Measurements from ENCODE around the gene PTPRK.
A peak's percentile ranks its signal among the peaks of the same experiment; 100 is the strongest.

PTPRK gene

DNA sequence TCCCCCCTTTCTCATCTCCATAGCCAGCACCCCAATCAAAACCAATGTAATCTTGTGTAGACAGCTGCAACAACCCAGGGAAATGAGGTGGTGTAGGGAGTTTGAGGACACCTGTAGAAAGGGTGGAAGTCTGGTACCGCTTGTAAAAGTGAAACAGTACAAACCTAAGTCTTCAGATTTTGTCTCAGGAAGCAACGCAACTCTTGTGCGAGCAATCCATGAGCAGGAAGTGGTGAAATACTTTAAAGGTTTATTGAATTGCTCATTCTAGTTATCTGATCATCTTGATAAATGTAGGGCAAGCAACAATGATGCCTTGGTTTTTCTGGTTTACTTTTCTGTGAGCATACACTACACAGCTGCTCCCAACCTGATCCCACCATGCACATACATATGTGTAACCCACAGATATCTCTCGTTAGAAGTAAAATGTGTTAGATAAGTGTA lies 548.4 kb downstream of the PTPRK start:
- Mint-ChIP-seq H3K27me3 (no peaks in the 10 kb centered on the region), H3K4me3 (peak overlapping the region; percentile 89), H3K9me3 (ENCODE audit: low read depth) (peaks cover 3% of the 10 kb centered on the region), H3K27ac (peak overlapping the region; percentile 98), H3K36me3 (peaks cover 20% of the 10 kb centered on the region), H3K4me1 (ENCODE audit: low read depth) (peaks cover 90% of the 10 kb centered on the region)

- H3K27me3 Mint-ChIP-seq, result no peaks in the 10 kb centered on the region
- H3K4me1 Mint-ChIP-seq (ENCODE audit: low read depth), result peaks cover 89% of the 10 kb centered on the region
- peaks cover 3% of the 10 kb centered on the region for H3K9me3 Mint-ChIP-seq (ENCODE audit: low read depth)
- H3K27ac Mint-ChIP-seq, result peak overlapping the region; percentile 98
- H3K36me3 Mint-ChIP-seq, result peaks cover 21% of the 10 kb centered on the region
- peak overlapping the region; percentile 89 for H3K4me3 Mint-ChIP-seq
Observed at GRCh38 chr6:127971386-127971785, 549.0 kb downstream of the PTPRK start.

DNA sequence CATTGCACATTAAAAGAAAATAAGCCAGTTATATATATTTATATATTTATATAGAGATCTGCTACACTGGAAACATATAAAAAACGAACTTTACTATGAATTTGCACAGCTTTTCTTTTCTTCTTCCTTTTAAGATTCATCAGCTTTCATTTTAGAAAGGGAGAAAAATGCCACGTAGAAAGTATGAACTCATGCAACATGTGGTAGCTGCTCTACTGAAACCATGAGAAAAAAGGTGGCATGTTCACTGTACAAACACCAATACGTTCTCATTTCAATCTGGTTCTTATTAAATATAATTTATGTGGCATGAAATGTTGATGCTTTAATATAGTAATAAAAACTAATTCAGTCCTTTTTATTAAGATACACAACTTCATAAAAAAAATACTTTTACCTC lies 550.7 kb downstream of the PTPRK start:
- Mint-ChIP-seq H3K27ac (peak overlapping the region; percentile 95), H3K4me1 (ENCODE audit: low read depth) (peaks cover 74% of the 10 kb centered on the region), H3K4me3 (peak overlapping the region; percentile 75), H3K9me3 (ENCODE audit: low read depth) (peaks cover 7% of the 10 kb centered on the region), H3K36me3 (peaks cover 15% of the 10 kb centered on the region), H3K27me3 (no peaks in the 10 kb centered on the region)

GRCh38 chr6:127968394-127968793 lies 552.0 kb downstream of the PTPRK start:
- Mint-ChIP-seq H3K36me3 (peaks cover 12% of the 10 kb centered on the region), H3K4me3 (peak overlapping the region; percentile 5), H3K27me3 (no peaks in the 10 kb centered on the region), H3K9me3 (ENCODE audit: low read depth) (peaks cover 7% of the 10 kb centered on the region), H3K27ac (peak overlapping the region; percentile 85), H3K4me1 (ENCODE audit: low read depth) (peaks cover 62% of the 10 kb centered on the region)

DNA sequence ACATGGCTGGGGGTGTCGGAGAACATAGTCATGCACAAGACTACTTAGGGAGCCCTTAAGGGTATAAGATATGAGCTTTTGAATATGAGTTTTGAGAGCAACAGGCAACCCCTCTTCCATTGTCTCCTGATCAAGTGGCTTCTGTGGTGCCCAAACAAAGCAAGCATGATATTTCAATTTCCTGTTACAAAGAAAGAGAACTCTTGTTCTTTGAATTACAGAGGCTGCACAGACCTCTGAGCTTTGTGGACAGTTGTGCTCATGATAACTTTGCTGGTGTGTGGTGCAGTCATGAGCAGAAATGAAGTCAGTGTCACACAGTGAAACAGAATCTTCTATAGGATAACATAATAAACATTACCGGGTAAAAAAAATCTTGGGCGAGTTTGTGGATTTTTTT lies 552.7 kb downstream of the PTPRK start:
- peaks cover 4% of the 10 kb centered on the region for H3K9me3 Mint-ChIP-seq (ENCODE audit: low read depth)
- H3K4me3 Mint-ChIP-seq, result peak overlapping the region; percentile 53
- peak overlapping the region; percentile 85 for H3K27ac Mint-ChIP-seq
- peaks cover 61% of the 10 kb centered on the region for H3K4me1 Mint-ChIP-seq (ENCODE audit: low read depth)
- H3K36me3 Mint-ChIP-seq, result peaks cover 13% of the 10 kb centered on the region
- no peaks in the 10 kb centered on the region for H3K27me3 Mint-ChIP-seq

DNA sequence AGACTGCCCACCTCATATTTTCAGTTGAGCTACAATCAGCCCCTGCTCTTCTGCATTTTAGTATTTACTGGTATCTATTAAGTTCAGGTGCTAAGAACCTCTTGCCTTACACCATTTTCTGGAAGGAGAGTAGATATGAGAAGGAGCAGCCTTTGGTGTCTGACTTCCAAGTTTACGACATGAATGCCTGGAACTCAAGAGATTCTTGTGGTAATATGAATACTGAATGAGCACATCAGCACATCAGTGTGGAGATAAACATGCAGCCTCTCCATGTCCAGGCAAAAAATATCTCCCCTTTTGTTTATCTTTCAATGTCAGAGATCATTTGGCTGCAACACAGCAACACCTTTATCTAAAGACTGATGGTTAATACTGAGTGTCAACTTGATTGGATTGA lies 553.8 kb downstream of the PTPRK start:
- H3K4me1 Mint-ChIP-seq (ENCODE audit: low read depth), result peaks cover 55% of the 10 kb centered on the region
- H3K36me3 Mint-ChIP-seq, result peaks cover 18% of the 10 kb centered on the region
- H3K27ac Mint-ChIP-seq, result no peak overlapping the region
- no peak overlapping the region for H3K4me3 Mint-ChIP-seq
- no peaks in the 10 kb centered on the region for H3K27me3 Mint-ChIP-seq
- H3K9me3 Mint-ChIP-seq (ENCODE audit: low read depth), result peaks cover 6% of the 10 kb centered on the region

GRCh38 chr6:127963495-127963894 lies 556.9 kb downstream of the PTPRK start:
- no peak overlapping the region for H3K27ac Mint-ChIP-seq
- no peak overlapping the region for H3K4me3 Mint-ChIP-seq
- peaks cover 19% of the 10 kb centered on the region for H3K36me3 Mint-ChIP-seq
- H3K27me3 Mint-ChIP-seq, result no peaks in the 10 kb centered on the region
- peaks cover 31% of the 10 kb centered on the region for H3K4me1 Mint-ChIP-seq (ENCODE audit: low read depth)
- H3K9me3 Mint-ChIP-seq (ENCODE audit: low read depth), result peaks cover 6% of the 10 kb centered on the region

GRCh38 chr6:127959869-127960268 lies 560.5 kb downstream of the PTPRK start:
- H3K27me3 Mint-ChIP-seq, result no peaks in the 10 kb centered on the region
- H3K9me3 Mint-ChIP-seq (ENCODE audit: low read depth), result peaks cover 3% of the 10 kb centered on the region
- H3K4me1 Mint-ChIP-seq (ENCODE audit: low read depth), result peaks cover 28% of the 10 kb centered on the region
- no peak overlapping the region for H3K4me3 Mint-ChIP-seq
- no peak overlapping the region for H3K27ac Mint-ChIP-seq
- H3K36me3 Mint-ChIP-seq, result peaks cover 10% of the 10 kb centered on the region

DNA sequence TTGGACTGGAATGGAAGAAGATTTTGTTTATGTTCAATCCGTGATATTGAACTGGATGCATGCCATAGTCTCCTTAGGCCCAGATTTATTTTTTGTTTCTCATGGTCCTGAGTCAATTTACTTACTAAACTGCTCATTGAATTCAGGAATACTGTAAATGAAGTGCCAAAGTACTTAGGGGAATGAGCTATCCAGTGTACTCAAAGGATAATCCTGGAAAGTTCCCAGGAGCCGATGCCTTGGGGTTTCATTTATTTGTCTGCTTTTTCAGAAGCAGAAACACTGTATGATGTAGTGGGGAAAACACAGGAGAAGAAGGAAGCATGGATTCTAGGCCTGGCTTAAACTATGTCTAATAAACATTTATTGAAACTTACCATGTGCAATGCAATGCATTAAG lies 563.4 kb downstream of the PTPRK start:
- Mint-ChIP-seq H3K27ac (no peak overlapping the region), H3K9me3 (ENCODE audit: low read depth) (peaks cover 3% of the 10 kb centered on the region), H3K4me3 (no peak overlapping the region), H3K27me3 (no peaks in the 10 kb centered on the region), H3K4me1 (ENCODE audit: low read depth) (peaks cover 43% of the 10 kb centered on the region), H3K36me3 (peaks cover 2% of the 10 kb centered on the region)

- no peak overlapping the region for H3K27ac Mint-ChIP-seq
- peaks cover 47% of the 10 kb centered on the region for H3K4me1 Mint-ChIP-seq (ENCODE audit: low read depth)
- no peaks in the 10 kb centered on the region for H3K27me3 Mint-ChIP-seq
- no peak overlapping the region for H3K4me3 Mint-ChIP-seq
- no peaks in the 10 kb centered on the region for H3K36me3 Mint-ChIP-seq
- no peaks in the 10 kb centered on the region for H3K9me3 Mint-ChIP-seq (ENCODE audit: low read depth)
Observed at GRCh38 chr6:127956260-127956888, 564.0 kb downstream of the PTPRK start.

DNA sequence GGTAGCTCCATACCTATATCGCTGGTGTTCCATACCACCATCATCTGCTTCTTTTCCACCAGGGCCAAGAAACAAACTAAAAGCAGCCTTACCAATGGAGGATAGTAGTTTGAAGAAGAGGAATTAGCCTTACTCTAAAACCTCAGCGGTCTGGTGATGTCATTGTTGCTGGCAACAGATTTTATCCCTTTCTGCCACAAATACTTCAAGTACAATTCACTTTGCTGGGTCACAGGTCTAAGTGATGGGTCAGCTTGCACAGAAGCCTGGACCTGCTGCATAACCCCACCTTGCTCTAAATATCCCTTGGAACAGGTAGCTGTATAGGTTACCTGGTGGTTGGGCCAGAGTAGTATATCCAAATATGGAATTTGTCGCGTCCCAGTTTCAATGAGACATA lies 566.3 kb downstream of the PTPRK start:
- Mint-ChIP-seq H3K4me3 (no peak overlapping the region), H3K27ac (no peak overlapping the region), H3K27me3 (no peaks in the 10 kb centered on the region), H3K4me1 (ENCODE audit: low read depth) (peaks cover 70% of the 10 kb centered on the region), H3K36me3 (peaks cover 1% of the 10 kb centered on the region), H3K9me3 (ENCODE audit: low read depth) (peaks cover 2% of the 10 kb centered on the region)

DNA sequence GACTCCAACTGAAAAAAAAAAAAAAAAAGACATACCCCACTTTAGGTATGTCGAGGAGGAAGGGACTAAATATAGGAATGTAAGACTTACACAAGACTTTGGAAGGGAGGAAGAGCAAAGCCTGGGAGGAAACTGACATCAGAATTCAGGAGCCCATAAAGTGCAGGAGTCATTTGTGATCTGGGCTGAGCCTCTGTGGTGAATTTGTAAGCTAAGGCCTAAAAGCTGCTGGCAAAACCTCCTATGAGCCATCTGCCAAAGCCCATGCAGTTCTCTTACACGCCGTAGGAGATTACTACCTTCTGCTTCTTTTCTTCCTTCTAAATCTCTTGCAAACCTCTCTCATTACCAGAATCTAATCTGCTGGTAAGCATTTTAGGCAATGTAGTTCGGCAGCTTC lies 567.6 kb downstream of the PTPRK start:
- Mint-ChIP-seq H3K36me3 (peaks cover 3% of the 10 kb centered on the region), H3K9me3 (ENCODE audit: low read depth) (peaks cover 4% of the 10 kb centered on the region), H3K4me1 (ENCODE audit: low read depth) (peaks cover 75% of the 10 kb centered on the region), H3K27me3 (no peaks in the 10 kb centered on the region), H3K4me3 (peak overlapping the region; percentile 18), H3K27ac (peak overlapping the region; percentile 78)

DNA sequence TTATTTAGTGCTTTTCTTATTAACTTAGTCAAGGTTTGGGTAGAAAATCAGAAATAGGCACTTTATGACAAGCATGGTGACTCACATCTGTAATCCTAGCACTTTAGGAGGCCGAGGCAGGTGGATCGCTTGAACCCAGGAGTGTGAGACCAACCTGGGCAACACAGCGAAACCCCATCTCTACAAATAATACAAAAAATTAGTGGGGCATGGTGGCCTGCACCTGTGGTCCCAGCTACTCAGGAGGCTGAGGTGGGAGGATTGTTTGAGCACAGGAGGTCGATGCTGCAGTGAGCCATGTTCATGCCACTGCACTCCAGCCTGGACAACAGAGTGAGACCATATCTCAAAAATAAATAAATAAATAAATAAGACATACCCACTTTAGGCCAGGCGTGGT lies 568.2 kb downstream of the PTPRK start:
- H3K4me1 Mint-ChIP-seq (ENCODE audit: low read depth), result peaks cover 77% of the 10 kb centered on the region
- H3K27me3 Mint-ChIP-seq, result no peaks in the 10 kb centered on the region
- peak overlapping the region; percentile 96 for H3K27ac Mint-ChIP-seq
- peaks cover 4% of the 10 kb centered on the region for H3K9me3 Mint-ChIP-seq (ENCODE audit: low read depth)
- H3K36me3 Mint-ChIP-seq, result peaks cover 6% of the 10 kb centered on the region
- H3K4me3 Mint-ChIP-seq, result peak overlapping the region; percentile 76

- Mint-ChIP-seq H3K27ac (peak overlapping the region; percentile 96), H3K4me3 (peak overlapping the region; percentile 76), H3K27me3 (no peaks in the 10 kb centered on the region), H3K36me3 (peaks cover 6% of the 10 kb centered on the region), H3K9me3 (ENCODE audit: low read depth) (peaks cover 6% of the 10 kb centered on the region), H3K4me1 (ENCODE audit: low read depth) (peaks cover 79% of the 10 kb centered on the region)
Observed at GRCh38 chr6:127951172-127951917, 569.1 kb downstream of the PTPRK start.

DNA sequence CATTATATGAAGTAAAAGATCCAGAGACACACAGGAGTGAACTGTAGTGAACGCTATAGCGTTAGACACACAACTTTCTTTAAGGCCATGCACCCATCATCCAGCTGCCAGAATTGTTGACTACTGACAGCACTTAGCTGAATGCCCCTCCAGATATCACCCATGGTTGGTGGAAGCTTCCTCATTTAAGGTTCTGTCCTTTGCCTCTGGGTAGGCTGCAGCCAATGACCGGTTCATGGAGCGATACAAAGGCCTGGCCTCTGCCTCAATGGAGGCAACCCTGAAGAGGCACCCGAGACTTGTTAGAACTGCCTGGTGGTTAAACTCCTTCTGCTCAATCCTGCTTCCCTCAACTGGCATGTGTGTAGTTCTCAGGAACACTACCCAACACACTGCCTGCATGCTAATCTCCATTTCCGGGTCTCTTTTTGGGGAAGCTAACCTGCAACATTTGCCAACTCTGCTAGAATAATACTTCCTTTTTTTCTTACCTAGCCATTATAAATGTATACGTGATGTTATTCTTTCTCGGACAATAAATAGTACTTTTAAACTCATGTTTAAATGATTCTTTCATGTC lies 569.7 kb downstream of the PTPRK start:
- H3K4me3 Mint-ChIP-seq, result peak overlapping the region; percentile 76
- peaks cover 12% of the 10 kb centered on the region for H3K36me3 Mint-ChIP-seq

More for the DNA sequence above, 569.7 kb downstream of the PTPRK start:
- H3K9me3 Mint-ChIP-seq (ENCODE audit: low read depth), result peaks cover 11% of the 10 kb centered on the region
- H3K27ac Mint-ChIP-seq, result peak overlapping the region; percentile 96
- peaks cover 82% of the 10 kb centered on the region for H3K4me1 Mint-ChIP-seq (ENCODE audit: low read depth)
- no peaks in the 10 kb centered on the region for H3K27me3 Mint-ChIP-seq
